Small intestine (tissue), 7 donors: ENCODE results near the gene ETDA. TPM values are rescaled to one million over a fixed set of nuclear protein-coding genes. Genes with fewer than 3 reads are reported as not detected.
"Not testable (repeated sequence)": the region's sequence is repeated elsewhere in the genome, so short reads cannot be mapped to it uniquely, and the experiment has no call there.

Source experiments
- DNase-seq, 2 donors: peaks; one replicate each; pipeline versions ENCODE4 v3.0.0 to v3.0.0-alpha.2; 2013
- FAIRE-seq: peaks from 2 replicates; lab custom pipeline; 2012; peaks lifted over from hg19 to GRCh38; lab: Jason Lieb, UNC
- H3K27ac ChIP-seq, 3 donors: one replicate each; pipeline ENCODE4 v1.5.1; 2013; ENCODE audit warnings: low read length in 2 of 3, mild to moderate bottlenecking in 2 of 3, control low read depth in 1 of 3, inconsistent platforms in 1 of 3, low read depth in 1 of 3, moderate library complexity in 1 of 3
- H3K27me3 ChIP-seq, 3 donors: one replicate each; pipeline ENCODE4 v1.6.1; 2013; ENCODE audit warnings: low read length in 3 of 3, inconsistent platforms in 1 of 3; ENCODE audit not compliant: control insufficient read depth in 3 of 3, insufficient read depth in 3 of 3
- H3K36me3 ChIP-seq, 3 donors: one replicate each; pipeline ENCODE4 v1.6.1; 2013; ENCODE audit warnings: low read length in 3 of 3, inconsistent platforms in 1 of 3, low read depth in 1 of 3, mild to moderate bottlenecking in 1 of 3, moderate library complexity in 1 of 3; ENCODE audit not compliant: control insufficient read depth in 3 of 3, insufficient read depth in 2 of 3
- H3K4me1 ChIP-seq, 3 donors: one replicate each; pipeline ENCODE4 v1.6.1; 2013; ENCODE audit warnings: low read length in 2 of 3, inconsistent platforms in 1 of 3, low read depth in 1 of 3, mild to moderate bottlenecking in 1 of 3, moderate library complexity in 1 of 3; ENCODE audit not compliant: control insufficient read depth in 3 of 3, insufficient read depth in 2 of 3
- H3K4me3 ChIP-seq, 3 donors: one replicate each; pipeline ENCODE4 v1.5.1; 2013; ENCODE audit warnings: low read length in 3 of 3, control low read depth in 1 of 3, inconsistent platforms in 1 of 3, low read depth in 1 of 3, mild to moderate bottlenecking in 1 of 3, moderate library complexity in 1 of 3
- H3K9me3 ChIP-seq, 2 donors: one replicate each; pipeline ENCODE4 v1.6.1; 2013; ENCODE audit warnings: low read depth in 1 of 2, low read length in 1 of 2; ENCODE audit not compliant: control insufficient read depth in 2 of 2, insufficient read depth in 1 of 2
- WGBS, 3 donors: extraction: QIAGEN DNeasy Blood & Tissue Kit; methylation state at CpG; one replicate each; pipeline ENCODE4 v1.1.7; 2013; 5-methylcytosine and 5-hydroxymethylcytosine counted together
- polyA plus RNA-seq, 4 donors: library from polyadenylated mRNA; stranded (reverse) in 3 of 4; unstranded in 1 of 4; fragments of 200-250 nt in 3 of 4; fragments of 120-200 nt in 1 of 4; gene quantifications; one replicate each; pipeline versions ENCODE4 v1.2.1 to v1.2.3, GENCODE V29; 2013
- donor health status: healthy with polysubstance abuse.
- donor health status: control.
- donor health status: control.
- donor health status: Bipolar disorder and iron deficiency.
- donor health status: healthy.

Gene ETDA
- polyA plus RNA-seq, 4 donors: not detected

DNA sequence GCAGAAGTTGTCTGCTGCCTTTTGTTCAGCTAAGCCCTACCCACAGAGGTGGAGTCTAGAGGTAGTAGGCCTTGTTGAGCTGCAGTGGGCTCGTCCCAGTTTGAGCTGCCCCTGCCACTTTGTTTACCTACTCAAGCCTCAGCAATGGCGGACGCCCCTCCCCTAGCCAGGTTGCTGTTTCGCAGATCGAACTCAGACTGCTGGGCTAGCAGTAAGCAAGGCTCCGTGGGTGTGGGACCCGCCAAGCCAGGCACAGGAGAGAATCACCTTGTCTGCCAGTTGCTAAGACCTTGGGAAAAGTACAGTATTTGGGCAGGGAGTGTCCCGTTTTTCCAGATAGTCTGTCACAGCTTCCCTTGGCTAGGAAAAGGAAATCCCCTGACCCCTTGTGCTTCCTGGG is 11.5 kb downstream of the ETDA start:
- H3K4me3 ChIP-seq, H3K27ac ChIP-seq, H3K9me3 ChIP-seq, H3K36me3 ChIP-seq, DNase-seq, H3K4me1 ChIP-seq, H3K27me3 ChIP-seq, FAIRE-seq: not testable (repeated sequence)
- WGBS, 3 donors: 84 to 91% (median 89%) methylated on average over 8 of the region's 8 CpGs

DNA sequence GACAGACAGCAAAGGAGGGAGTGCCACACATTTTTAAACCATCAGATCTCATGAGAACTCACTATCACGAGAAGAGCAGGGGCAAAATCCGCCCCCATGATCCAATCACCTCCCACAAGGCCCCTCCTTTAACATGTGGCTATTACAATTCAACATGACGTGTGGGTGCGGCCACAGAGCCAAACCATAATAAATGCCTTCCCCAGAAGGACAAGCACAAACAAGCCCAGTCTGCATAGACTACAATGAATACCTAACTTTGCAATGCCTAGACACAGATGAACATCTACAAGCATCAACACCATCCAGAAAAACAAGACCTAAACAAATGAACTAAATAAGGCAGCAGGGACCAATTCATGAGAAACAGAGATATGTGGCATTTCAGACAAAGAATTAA is 12.3 kb downstream of the ETDA start:
- WGBS, 3 donors: 71 to 87% (median 83%) methylated on average over 4 of the region's 4 CpGs
- H3K4me1 ChIP-seq: no peaks in the 10 kb centered on the region
- no peaks in the 10 kb centered on the region for H3K9me3 ChIP-seq
- no peaks in the 10 kb centered on the region for H3K27me3 ChIP-seq
- H3K27ac ChIP-seq: no peak overlapping the region
- no peaks in the 10 kb centered on the region for H3K36me3 ChIP-seq
- H3K4me3 ChIP-seq: no peak overlapping the region
- DNase-seq (no peak), FAIRE-seq (no peak)

DNA sequence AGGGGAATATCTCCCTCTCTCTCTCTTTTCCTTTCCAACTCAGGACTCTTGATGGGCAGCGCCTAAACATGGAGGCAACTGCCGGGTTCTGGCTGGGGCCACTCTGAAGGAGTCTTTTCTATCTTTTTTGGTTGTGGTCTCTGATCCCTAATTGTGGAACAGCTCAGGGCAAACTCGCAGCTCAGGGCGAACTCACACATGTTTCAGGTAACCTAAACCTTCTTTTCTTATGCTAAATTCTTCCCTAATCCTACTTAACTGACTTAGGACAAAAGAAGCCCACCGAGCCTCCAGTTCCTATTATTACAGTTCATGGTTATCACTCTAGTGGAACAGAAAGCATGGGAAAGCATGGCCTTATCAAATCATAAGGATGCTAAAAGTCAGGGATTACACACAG is 21.3 kb downstream of the ETDA start:
- 54 to 91% (median 81%) methylated on average over 5 of the region's 5 CpGs for WGBS, 3 donors
- FAIRE-seq: no peak
- Histone ChIP-seq H3K4me3 (no peak overlapping the region), H3K36me3 (no peaks in the 10 kb centered on the region), H3K9me3 (no peaks in the 10 kb centered on the region), H3K4me1 (no peaks in the 10 kb centered on the region), H3K27me3 (no peaks in the 10 kb centered on the region), H3K27ac (no peak overlapping the region)
- DNase-seq: no peak

DNA sequence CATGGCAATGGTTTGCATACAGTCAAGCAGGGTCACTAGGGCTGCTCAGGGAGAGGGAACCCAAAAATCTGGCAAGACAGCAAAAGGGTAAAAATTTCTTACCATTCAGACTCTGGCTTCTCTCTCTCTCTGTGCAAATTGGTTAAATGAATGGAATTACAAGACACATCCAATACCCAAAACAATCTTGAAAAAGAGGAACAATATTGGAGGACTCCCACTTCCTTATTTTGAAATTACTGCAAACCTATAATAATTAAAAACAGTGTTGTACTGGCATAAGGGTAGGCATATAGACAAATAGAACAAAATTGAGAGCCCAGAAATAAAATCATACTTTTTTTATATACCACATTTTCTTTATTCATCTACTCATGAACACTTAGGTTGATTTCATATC is 24.1 kb downstream of the ETDA start:
- DNase-seq (no peak), FAIRE-seq (no peak)
- H3K9me3 ChIP-seq: no peaks in the 10 kb centered on the region
- H3K27ac ChIP-seq: no peak overlapping the region
- no peaks in the 10 kb centered on the region for H3K36me3 ChIP-seq
- no peaks in the 10 kb centered on the region for H3K27me3 ChIP-seq
- H3K4me1 ChIP-seq: no peaks in the 10 kb centered on the region
- no peak overlapping the region for H3K4me3 ChIP-seq

DNA sequence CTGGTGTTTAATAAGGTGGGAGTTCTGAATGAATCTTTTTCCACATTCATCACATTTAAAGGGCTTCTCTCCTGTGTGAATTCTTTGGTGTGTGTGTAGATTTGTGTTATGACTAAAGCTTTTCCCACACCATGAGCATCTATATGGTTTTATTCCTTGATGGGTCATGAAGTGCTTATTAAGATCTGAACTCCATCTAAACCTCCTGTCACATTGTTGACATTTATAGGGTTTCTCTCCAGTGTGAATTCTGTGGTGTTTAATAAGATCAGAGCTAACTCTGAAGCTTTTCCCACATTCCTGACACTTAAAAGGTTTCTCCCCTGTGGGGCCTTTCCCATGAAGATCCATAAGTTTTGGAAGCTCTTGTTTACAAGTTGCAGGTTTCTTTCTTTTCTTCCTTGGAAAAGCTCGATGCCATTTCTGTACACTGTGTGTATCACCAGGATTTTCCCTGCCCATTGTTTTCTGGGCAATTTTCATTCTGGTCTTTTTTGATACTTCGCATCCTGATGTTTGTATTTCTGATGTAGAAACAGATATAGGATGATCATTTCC is 35.5 kb downstream of the ETDA start:
- FAIRE-seq: no peak
- no peak overlapping the region for H3K4me3 ChIP-seq

DNA sequence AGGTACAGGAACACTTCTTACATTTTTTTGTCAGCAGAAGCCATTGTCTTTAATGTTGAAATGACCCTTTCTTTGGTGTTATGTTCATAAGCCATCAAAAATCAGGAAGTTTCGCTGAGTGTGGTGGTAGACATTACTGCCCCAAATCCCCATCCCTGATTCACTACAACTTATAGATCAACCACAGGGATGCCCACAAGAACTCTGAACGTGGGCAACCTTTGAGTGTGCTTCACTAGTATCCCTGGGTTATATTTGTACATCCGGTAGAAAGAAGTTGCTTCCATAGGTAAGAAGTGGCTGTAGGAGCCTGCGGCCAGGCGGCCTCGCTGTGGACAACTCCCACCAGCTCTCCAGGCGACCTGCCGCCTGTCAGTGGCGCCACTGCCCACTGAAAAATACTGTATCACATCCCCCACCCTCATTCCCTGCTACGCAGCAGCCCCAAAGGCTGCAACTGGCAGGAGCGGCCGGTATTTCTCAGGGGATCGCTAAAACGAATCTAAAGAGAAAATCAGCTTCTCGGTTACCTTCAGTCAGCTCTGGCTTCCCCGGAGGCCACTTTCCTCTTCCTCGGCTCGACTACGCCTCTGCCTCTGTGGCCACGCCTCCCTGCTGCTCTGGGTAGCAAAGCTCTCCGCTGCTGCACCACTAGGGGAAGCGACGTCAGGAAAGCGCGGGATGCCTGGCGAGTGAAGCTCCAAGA is 43.5 kb downstream of the ETDA start:
- DNase-seq (peak; percentile 10 to 54), FAIRE-seq (no peak)
- Histone ChIP-seq H3K27ac (no peak overlapping the region), H3K4me1 (no peaks in the 10 kb centered on the region), H3K9me3 (no peaks in the 10 kb centered on the region), H3K4me3 (peak overlapping the region in 2 of 3 donors; percentile 22 to 37), H3K36me3 (peaks cover 0 to 4% (median 0%) of the 10 kb centered on the region in 3 donors), H3K27me3 (no peaks in the 10 kb centered on the region)
- 38 to 77% (median 64%) methylated on average over 26 of the region's 26 CpGs for WGBS, 3 donors

More for the DNA sequence above, 35.5 kb downstream of the ETDA start:
- Histone ChIP-seq H3K27me3 (peaks cover 0 to 1% (median 0%) of the 10 kb centered on the region in 3 donors), H3K27ac (no peak overlapping the region), H3K4me1 (no peaks in the 10 kb centered on the region), H3K36me3 (peaks cover 0 to 6% (median 2%) of the 10 kb centered on the region in 3 donors), H3K9me3 (peaks cover 0 to 39% of the 10 kb centered on the region in 2 donors)
- no peak for DNase-seq
- WGBS, 3 donors: 86 to 98% (median 88%) methylated on average over 2 of the region's 2 CpGs

DNA sequence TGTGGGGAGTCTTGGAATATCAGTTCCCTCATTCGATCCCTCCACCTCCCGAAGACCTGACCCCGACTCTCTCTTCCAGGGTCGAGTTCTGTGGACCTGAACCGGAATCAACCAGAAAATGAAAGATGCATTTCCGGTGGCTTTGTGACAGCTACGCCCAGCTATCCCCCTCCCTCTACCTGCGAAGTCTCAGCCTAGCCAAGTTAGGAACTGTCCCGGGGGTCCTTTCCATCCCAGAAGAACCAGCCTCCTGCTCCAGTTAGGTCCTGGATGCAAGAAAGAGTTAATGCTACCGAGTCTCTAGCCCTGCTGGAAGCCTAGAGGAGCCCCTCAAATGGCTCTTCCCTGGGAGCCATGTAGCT is 44.1 kb downstream of the ETDA start:
- FAIRE-seq (no peak), DNase-seq (no peak)
- Histone ChIP-seq H3K27ac (no peak overlapping the region), H3K4me1 (no peaks in the 10 kb centered on the region), H3K9me3 (no peaks in the 10 kb centered on the region), H3K36me3 (peaks cover 0 to 4% (median 0%) of the 10 kb centered on the region in 3 donors), H3K27me3 (no peaks in the 10 kb centered on the region), H3K4me3 (peak overlapping the region in 2 of 3 donors; percentile 22 to 37)
- WGBS, 3 donors: 20 to 64% (median 57%) methylated on average over 10 of the region's 10 CpGs

DNA sequence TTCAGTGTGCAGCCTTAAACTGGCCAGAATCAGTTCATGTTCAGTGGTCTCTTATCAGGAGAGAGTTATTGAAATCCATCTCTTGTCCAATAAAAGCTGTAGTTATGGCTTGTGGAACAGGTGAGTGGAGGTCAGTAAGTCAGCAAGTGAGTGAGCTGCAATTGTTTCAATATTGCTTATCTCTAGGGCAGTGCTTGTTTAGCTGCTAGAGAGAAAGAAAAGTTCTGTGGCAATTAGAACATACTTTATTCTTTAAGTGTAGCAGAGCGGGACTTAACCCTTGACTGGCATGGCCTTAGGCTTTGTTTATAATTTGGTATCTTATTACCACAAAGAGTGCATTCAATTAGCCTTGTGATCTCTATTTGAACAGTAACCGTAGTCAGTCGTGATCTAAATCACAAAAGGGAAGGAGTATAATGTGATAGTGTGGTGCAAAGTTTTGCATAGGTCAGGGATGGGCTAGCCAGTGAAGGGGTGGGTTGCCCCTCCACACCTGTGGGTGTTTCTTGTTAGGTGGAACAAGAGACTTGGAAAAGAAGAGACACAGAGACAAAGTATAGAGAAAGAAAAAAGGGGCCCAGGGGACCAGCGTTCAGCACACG is 50.5 kb downstream of the ETDA start:
- Histone ChIP-seq H3K4me1 (no peaks in the 10 kb centered on the region), H3K27ac (no peak overlapping the region), H3K27me3 (no peaks in the 10 kb centered on the region), H3K4me3 (no peak overlapping the region), H3K36me3 (no peaks in the 10 kb centered on the region), H3K9me3 (no peaks in the 10 kb centered on the region)
- no peak for FAIRE-seq
- DNase-seq: no peak
- 72 to 84% (median 77%) methylated on average over 5 of the region's 5 CpGs for WGBS, 3 donors
